ENCODE data around the gene TPK1.

TPK1 gene

GRCh38 chr7:144723301-144723700 is 112.6 kb downstream of the TPK1 start:
- no peak for DNase-seq (ENCODE audit: low spot score)

GRCh38 chr7:144720710-144721109 is 115.1 kb downstream of the TPK1 start:
- no peak for DNase-seq (ENCODE audit: low spot score)

- no peak for DNase-seq (ENCODE audit: low spot score)
Observed at GRCh38 chr7:144720149-144720548, 115.7 kb downstream of the TPK1 start.

GRCh38 chr7:144717720-144718119 is 118.1 kb downstream of the TPK1 start:
- DNase-seq (ENCODE audit: low spot score): no peak

GRCh38 chr7:144713850-144714249 is 122.0 kb downstream of the TPK1 start:
- no peak for DNase-seq (ENCODE audit: low spot score)

- DNase-seq (ENCODE audit: low spot score): no peak
Observed at GRCh38 chr7:144710791-144711190, 125.1 kb downstream of the TPK1 start.

- DNase-seq (ENCODE audit: low spot score): no peak
Observed at GRCh38 chr7:144709066-144709465, 126.8 kb downstream of the TPK1 start.

GRCh38 chr7:144691240-144691639 is 144.6 kb downstream of the TPK1 start:
- no peak for DNase-seq (ENCODE audit: low spot score)

GRCh38 chr7:144682581-144683280 is 153.1 kb downstream of the TPK1 start:
- no peak for DNase-seq (ENCODE audit: low spot score)

GRCh38 chr7:144676492-144676891 is 159.4 kb downstream of the TPK1 start:
- DNase-seq (ENCODE audit: low spot score): no peak

- no peak for DNase-seq (ENCODE audit: low spot score)
Observed at GRCh38 chr7:144674550-144674949, 161.3 kb downstream of the TPK1 start.

GRCh38 chr7:144672869-144673268 is 163.0 kb downstream of the TPK1 start:
- DNase-seq (ENCODE audit: low spot score): no peak

- no peak for DNase-seq (ENCODE audit: low spot score)
Observed at GRCh38 chr7:144671429-144671828, 164.4 kb downstream of the TPK1 start.

GRCh38 chr7:144670218-144670617 is 165.6 kb downstream of the TPK1 start:
- no peak for DNase-seq (ENCODE audit: low spot score)

GRCh38 chr7:144668503-144668902 is 167.3 kb downstream of the TPK1 start:
- DNase-seq (ENCODE audit: low spot score): no peak

GRCh38 chr7:144665689-144666381 is 170.0 kb downstream of the TPK1 start:
- DNase-seq (ENCODE audit: low spot score): no peak

- DNase-seq (ENCODE audit: low spot score): no peak
Observed at GRCh38 chr7:144659211-144659610, 176.6 kb downstream of the TPK1 start.

GRCh38 chr7:144656965-144657517 is 178.8 kb downstream of the TPK1 start:
- DNase-seq (ENCODE audit: low spot score): no peak

GRCh38 chr7:144653449-144653848 is 182.4 kb downstream of the TPK1 start:
- no peak for DNase-seq (ENCODE audit: low spot score)

- no peak for DNase-seq (ENCODE audit: low spot score)
Observed at GRCh38 chr7:144650439-144650838, 185.4 kb downstream of the TPK1 start.

- no peak for DNase-seq (ENCODE audit: low spot score)
Observed at GRCh38 chr7:144649120-144649519, 186.7 kb downstream of the TPK1 start.

GRCh38 chr7:144641389-144642044 is 194.3 kb downstream of the TPK1 start:
- DNase-seq (ENCODE audit: low spot score): no peak

- DNase-seq (ENCODE audit: low spot score): no peak
Observed at GRCh38 chr7:144632724-144633123, 203.1 kb downstream of the TPK1 start.

Measured in activated CD4-positive, alpha-beta T cell treated with anti-CD3 and anti-CD28 coated beads, Interleukin-2, Interleukin-4, amounts not matched to agents 100 ng/mL and 50 ng/mL, durations not matched to agents 16 hours and 8 hours (primary cell).